WTC11 (cell line): ENCODE results near the gene IP6K2. TPM values are rescaled to one million over a fixed set of nuclear protein-coding genes. Genes with fewer than 3 reads are reported as not detected.

ENCODE experiments used
- ATAC-seq: fragments of 200-7000 bp; cut with Tn5 transposase; 2 replicates; pipeline ENCODE4 v1.10.0; 2021; ENCODE audit warnings: mild to moderate bottlenecking, moderate library complexity
- CTCF ChIA-PET: fragments of 300-600 bp; sonication (Branson Sonifier 250); formaldehyde crosslinking; loops from one replicate; lab custom pipeline; 2021; ENCODE audit warnings: antibody characterized with exemption; lab: Charles Lee
- POLR2A ChIA-PET: fragments of 350-600 bp; sonication (Branson Sonifier 250); formaldehyde crosslinking; loops from one replicate; lab custom pipeline; 2021; ENCODE audit warnings: antibody characterized with exemption; lab: Charles Lee
- DNase-seq: peaks from one replicate; pipeline ENCODE4 v3.0.0; 2021; ENCODE audit warnings: low spot score
- H3K27ac Mint-ChIP-seq: 2 replicates; pipeline ENCODE4 v1.8.0; 2021; ENCODE audit warnings: mixed read lengths
- H3K27me3 Mint-ChIP-seq: 2 replicates; pipeline ENCODE4 v1.8.0; 2021; ENCODE audit warnings: low read depth, mild to moderate bottlenecking, moderate library complexity, mixed read lengths
- H3K36me3 Mint-ChIP-seq: 2 replicates; pipeline ENCODE4 v1.8.0; 2021; ENCODE audit warnings: mixed read lengths
- H3K4me1 Mint-ChIP-seq: 2 replicates; pipeline ENCODE4 v1.8.0; 2022; ENCODE audit warnings: mixed read lengths
- H3K4me3 Mint-ChIP-seq: 2 replicates; pipeline ENCODE4 v1.8.0; 2021; ENCODE audit warnings: mild to moderate bottlenecking, moderate library complexity, mixed read lengths
- H3K9me3 Mint-ChIP-seq: 2 replicates; pipeline ENCODE4 v1.8.0; 2021; ENCODE audit warnings: mixed read lengths
- CREB1 ChIP-seq: sonication (generic); formaldehyde crosslinking; IDR thresholded peaks from 2 replicates; pipeline ENCODE4 v1.8.0; 2023; ENCODE audit warnings: mild to moderate bottlenecking, missing genetic modification reagents
- CREM ChIP-seq: sonication (generic); formaldehyde crosslinking; IDR thresholded peaks from 2 replicates; pipeline ENCODE4 v1.8.1; 2022; ENCODE audit warnings: mild to moderate bottlenecking, missing genetic modification reagents, moderate library complexity
- ELF4 ChIP-seq: sonication (generic); formaldehyde crosslinking; IDR thresholded peaks from 2 replicates; pipeline ENCODE4 v1.8.1; 2022; ENCODE audit warnings: low read depth, mild to moderate bottlenecking, moderate library complexity, missing genetic modification reagents
- EMX1 ChIP-seq: fragments of 250-450 bp; sonication (Bioruptor Pico); IDR thresholded peaks from 2 replicates; pipeline ENCODE4 v1.8.0; 2021; ENCODE audit warnings: mild to moderate bottlenecking
- FOXJ3 ChIP-seq: sonication (generic); formaldehyde crosslinking; IDR thresholded peaks from 2 replicates; pipeline ENCODE4 v1.9.0; 2021; ENCODE audit warnings: missing genetic modification reagents, mild to moderate bottlenecking, borderline replicate concordance
- FOXK1 ChIP-seq: sonication (generic); formaldehyde crosslinking; IDR thresholded peaks from 2 replicates; pipeline ENCODE4 v1.8.0; 2022; ENCODE audit warnings: mild to moderate bottlenecking, moderate library complexity, missing genetic modification reagents
- GTF2I ChIP-seq: fragments of 250-450 bp; sonication (Bioruptor Pico); conservative IDR thresholded peaks from 2 replicates; pipeline ENCODE4 v1.4.0; 2021; ENCODE audit warnings: mild to moderate bottlenecking
- IRF2 ChIP-seq: sonication (generic); formaldehyde crosslinking; IDR thresholded peaks from 2 replicates; pipeline ENCODE4 v1.8.0; 2022; ENCODE audit warnings: low read depth, missing genetic modification reagents, borderline replicate concordance
- JAZF1 ChIP-seq: fragments of 250-450 bp; sonication (Bioruptor Pico); IDR thresholded peaks from 2 replicates; pipeline ENCODE4 v1.9.0; 2021; ENCODE audit warnings: moderate library complexity, mild to moderate bottlenecking, inconsistent platforms
- NR2C2 ChIP-seq: sonication (generic); formaldehyde crosslinking; IDR thresholded peaks from 2 replicates; pipeline ENCODE4 v1.8.0; 2022; ENCODE audit warnings: mild to moderate bottlenecking, missing genetic modification reagents
- NR3C1 ChIP-seq: sonication (generic); formaldehyde crosslinking; conservative IDR thresholded peaks from 2 replicates; pipeline ENCODE4 v1.8.1; 2023; ENCODE audit warnings: low read depth, mild to moderate bottlenecking, missing genetic modification reagents
- TP53 ChIP-seq: sonication (generic); formaldehyde crosslinking; IDR thresholded peaks from 2 replicates; pipeline ENCODE4 v1.8.1; 2023; ENCODE audit warnings: mild to moderate bottlenecking, missing genetic modification reagents
- ZNF138 ChIP-seq: sonication (generic); formaldehyde crosslinking; conservative IDR thresholded peaks from 2 replicates; pipeline ENCODE4 v1.8.1; 2022; ENCODE audit warnings: mild to moderate bottlenecking, moderate library complexity, missing genetic modification reagents
- total RNA-seq: library from RNA; stranded (reverse); gene quantifications from 3 replicates; pipeline ENCODE4 v1.2.3, GENCODE V29; 2021
- TF ChIP-seq, protein P1 (sequence below): fragments of 250-450 bp; sonication (Bioruptor Pico); conservative IDR thresholded peaks from 2 replicates; pipeline ENCODE4 v1.9.0; 2021; ENCODE audit warnings: mild to moderate bottlenecking
- TF ChIP-seq, protein P2 (sequence below): sonication (generic); formaldehyde crosslinking; conservative IDR thresholded peaks from 2 replicates; pipeline ENCODE4 v1.8.1; 2023; ENCODE audit warnings: mild to moderate bottlenecking, low read depth, missing genetic modification reagents, moderate library complexity
- TF ChIP-seq, protein P3 (sequence below): fragments of 250-450 bp; sonication (Bioruptor Pico); IDR thresholded peaks from 2 replicates; pipeline ENCODE4 v1.8.0; 2021; ENCODE audit warnings: mild to moderate bottlenecking
- TF ChIP-seq, protein P4 (sequence below): fragments of 250-450 bp; sonication (Bioruptor Pico); IDR thresholded peaks from 2 replicates; pipeline ENCODE4 v1.9.0; 2021; ENCODE audit warnings: mild to moderate bottlenecking
- TF ChIP-seq, protein P5 (sequence below): sonication (generic); formaldehyde crosslinking; IDR thresholded peaks from 2 replicates; pipeline ENCODE4 v1.8.1; 2023; ENCODE audit warnings: mild to moderate bottlenecking, missing genetic modification reagents
- TF ChIP-seq, protein P6 (sequence below): sonication (generic); formaldehyde crosslinking; IDR thresholded peaks from 2 replicates; pipeline ENCODE4 v1.8.0; 2022; ENCODE audit warnings: mild to moderate bottlenecking, missing genetic modification reagents

Gene IP6K2
- total RNA-seq, 1 experiment from 2014 or later: 123 TPM

DNA sequence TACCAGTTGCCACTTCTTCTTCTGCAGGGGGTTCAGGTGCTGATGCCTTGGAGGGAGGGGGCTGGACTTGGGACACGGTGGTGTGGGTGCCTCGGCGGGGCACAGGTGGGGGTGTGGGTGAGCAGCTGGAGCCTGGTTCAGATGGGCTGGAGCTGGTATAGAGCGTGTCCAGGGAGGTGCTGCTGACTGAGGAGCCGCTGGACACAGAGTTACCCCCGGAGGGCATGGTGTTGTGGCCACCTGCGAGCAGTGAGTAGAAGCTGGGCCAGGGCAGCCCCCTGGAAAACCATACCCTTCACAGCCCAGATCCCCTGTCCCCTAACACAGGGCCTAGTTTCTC is 35.5 kb downstream of the IP6K2 start:
- POLR2A ChIA-PET: no interaction called here
- Mint-ChIP-seq H3K27me3 (no peaks in the 10 kb centered on the region), H3K36me3 (peaks cover 55% of the 10 kb centered on the region)
- TF ChIP-seq NR2C2 (CRISPR knock-in tag) (no peak), JAZF1 (CRISPR knock-in tag) (no peak), TP53 (CRISPR knock-in tag) (no peak)
- TF ChIP-seq, protein P1, sequence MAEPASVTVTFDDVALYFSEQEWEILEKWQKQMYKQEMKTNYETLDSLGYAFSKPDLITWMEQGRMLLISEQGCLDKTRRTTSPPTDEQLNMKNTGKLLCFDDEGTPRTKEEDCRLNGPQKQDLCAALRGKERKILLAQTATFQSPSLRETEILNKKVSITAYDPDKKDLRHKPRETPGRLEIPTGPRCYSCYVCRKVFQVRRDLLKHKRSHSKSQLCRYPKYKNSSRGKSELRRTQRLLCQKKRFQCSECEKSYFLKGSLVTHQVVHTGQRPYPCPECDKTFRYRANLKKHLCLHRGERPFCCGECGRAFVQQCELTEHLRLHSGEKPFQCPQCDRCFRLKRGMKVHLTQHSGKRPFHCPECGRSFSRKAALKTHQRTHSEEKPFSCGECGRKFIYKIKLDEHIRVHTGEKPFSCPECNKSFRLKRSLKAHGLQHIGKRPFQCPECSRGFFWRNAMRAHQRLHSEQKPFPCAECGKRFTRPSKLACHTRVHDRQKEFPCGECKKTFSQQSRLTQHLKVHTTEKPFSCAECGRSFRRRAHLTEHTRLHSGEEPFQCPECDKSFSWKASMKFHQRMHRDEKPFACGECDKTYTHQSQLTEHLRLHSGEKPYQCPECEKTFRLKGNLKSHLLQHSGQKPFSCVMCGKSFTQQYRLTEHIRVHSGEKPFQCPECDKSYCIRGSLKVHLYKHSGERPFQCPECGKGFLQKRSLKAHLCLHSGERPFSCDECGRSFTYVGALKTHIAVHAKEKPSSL (CRISPR knock-in tag): no peak
- TF ChIP-seq, all 79 proteins: peak for 0
- CTCF ChIA-PET: no interaction called here
- ATAC-seq: no peak
- H3K4me3 Mint-ChIP-seq: no peak overlapping the region
- peaks cover 14% of the 10 kb centered on the region for H3K4me1 Mint-ChIP-seq
- H3K27ac Mint-ChIP-seq: no peak overlapping the region
- H3K9me3 Mint-ChIP-seq: no peaks in the 10 kb centered on the region
- no peak for DNase-seq

DNA sequence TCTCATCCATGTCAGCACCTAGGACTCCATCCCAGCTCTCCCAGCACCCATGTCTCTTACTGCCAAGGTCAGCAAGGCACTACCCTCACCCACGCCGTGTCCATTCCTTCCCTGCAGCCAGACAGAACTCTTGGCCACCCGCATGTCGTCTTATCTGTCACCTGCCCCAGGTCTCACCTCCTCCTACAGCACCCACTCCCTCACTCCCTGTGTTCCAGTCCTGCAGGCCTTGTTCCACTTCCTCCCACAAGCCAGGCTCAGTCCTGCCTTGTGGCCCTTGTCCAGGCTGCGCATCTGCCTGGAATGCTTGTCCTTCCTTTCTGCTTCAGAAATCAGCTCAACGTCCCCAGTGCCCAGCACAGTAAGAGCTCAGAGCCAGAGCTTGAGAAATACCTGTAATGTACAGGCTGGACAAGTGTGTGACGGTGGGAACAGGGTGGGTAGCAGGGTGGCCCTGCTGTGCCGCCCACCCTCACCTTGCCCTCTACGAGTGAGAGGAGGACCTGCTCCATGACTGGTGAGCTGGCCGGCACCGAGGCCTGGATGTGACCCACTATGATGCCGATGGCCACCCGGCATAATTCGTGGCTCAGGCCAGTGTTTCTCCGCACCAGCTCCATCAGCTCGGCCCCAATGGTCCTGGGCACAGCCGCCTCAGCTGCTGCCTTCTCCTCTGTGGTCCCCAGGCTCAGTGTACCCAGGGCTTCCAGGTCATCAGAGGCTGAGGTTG is 36.0 kb downstream of the IP6K2 start:
- Mint-ChIP-seq H3K36me3 (peaks cover 61% of the 10 kb centered on the region), H3K27me3 (no peaks in the 10 kb centered on the region), H3K27ac (no peak overlapping the region), H3K4me1 (peaks cover 12% of the 10 kb centered on the region), H3K4me3 (no peak overlapping the region)
- ChIA-PET CTCF (no interaction called here), POLR2A (no interaction called here)
- TF ChIP-seq IRF2 (CRISPR knock-in tag) (no peak), ZNF138 (no peak), GTF2I (no peak), FOXJ3 (CRISPR knock-in tag) (no peak), NR3C1 (CRISPR knock-in tag) (no peak), CREM (CRISPR knock-in tag) (no peak), ELF4 (CRISPR knock-in tag) (no peak), CREB1 (no peak), FOXK1 (no peak), EMX1 (no peak)
- TF ChIP-seq, protein P1 (CRISPR knock-in tag): no peak
- TF ChIP-seq, protein P2, sequence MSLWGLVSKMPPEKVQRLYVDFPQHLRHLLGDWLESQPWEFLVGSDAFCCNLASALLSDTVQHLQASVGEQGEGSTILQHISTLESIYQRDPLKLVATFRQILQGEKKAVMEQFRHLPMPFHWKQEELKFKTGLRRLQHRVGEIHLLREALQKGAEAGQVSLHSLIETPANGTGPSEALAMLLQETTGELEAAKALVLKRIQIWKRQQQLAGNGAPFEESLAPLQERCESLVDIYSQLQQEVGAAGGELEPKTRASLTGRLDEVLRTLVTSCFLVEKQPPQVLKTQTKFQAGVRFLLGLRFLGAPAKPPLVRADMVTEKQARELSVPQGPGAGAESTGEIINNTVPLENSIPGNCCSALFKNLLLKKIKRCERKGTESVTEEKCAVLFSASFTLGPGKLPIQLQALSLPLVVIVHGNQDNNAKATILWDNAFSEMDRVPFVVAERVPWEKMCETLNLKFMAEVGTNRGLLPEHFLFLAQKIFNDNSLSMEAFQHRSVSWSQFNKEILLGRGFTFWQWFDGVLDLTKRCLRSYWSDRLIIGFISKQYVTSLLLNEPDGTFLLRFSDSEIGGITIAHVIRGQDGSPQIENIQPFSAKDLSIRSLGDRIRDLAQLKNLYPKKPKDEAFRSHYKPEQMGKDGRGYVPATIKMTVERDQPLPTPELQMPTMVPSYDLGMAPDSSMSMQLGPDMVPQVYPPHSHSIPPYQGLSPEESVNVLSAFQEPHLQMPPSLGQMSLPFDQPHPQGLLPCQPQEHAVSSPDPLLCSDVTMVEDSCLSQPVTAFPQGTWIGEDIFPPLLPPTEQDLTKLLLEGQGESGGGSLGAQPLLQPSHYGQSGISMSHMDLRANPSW: no peak
- TF ChIP-seq, protein P3, sequence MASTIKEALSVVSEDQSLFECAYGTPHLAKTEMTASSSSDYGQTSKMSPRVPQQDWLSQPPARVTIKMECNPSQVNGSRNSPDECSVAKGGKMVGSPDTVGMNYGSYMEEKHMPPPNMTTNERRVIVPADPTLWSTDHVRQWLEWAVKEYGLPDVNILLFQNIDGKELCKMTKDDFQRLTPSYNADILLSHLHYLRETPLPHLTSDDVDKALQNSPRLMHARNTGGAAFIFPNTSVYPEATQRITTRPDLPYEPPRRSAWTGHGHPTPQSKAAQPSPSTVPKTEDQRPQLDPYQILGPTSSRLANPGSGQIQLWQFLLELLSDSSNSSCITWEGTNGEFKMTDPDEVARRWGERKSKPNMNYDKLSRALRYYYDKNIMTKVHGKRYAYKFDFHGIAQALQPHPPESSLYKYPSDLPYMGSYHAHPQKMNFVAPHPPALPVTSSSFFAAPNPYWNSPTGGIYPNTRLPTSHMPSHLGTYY (CRISPR knock-in tag): no peak
- TF ChIP-seq, protein P4, sequence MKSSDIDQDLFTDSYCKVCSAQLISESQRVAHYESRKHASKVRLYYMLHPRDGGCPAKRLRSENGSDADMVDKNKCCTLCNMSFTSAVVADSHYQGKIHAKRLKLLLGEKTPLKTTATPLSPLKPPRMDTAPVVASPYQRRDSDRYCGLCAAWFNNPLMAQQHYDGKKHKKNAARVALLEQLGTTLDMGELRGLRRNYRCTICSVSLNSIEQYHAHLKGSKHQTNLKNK (CRISPR knock-in tag): no peak
- TF ChIP-seq, protein P5, sequence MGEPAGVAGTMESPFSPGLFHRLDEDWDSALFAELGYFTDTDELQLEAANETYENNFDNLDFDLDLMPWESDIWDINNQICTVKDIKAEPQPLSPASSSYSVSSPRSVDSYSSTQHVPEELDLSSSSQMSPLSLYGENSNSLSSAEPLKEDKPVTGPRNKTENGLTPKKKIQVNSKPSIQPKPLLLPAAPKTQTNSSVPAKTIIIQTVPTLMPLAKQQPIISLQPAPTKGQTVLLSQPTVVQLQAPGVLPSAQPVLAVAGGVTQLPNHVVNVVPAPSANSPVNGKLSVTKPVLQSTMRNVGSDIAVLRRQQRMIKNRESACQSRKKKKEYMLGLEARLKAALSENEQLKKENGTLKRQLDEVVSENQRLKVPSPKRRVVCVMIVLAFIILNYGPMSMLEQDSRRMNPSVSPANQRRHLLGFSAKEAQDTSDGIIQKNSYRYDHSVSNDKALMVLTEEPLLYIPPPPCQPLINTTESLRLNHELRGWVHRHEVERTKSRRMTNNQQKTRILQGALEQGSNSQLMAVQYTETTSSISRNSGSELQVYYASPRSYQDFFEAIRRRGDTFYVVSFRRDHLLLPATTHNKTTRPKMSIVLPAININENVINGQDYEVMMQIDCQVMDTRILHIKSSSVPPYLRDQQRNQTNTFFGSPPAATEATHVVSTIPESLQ (CRISPR knock-in tag): no peak
- TF ChIP-seq, protein P6, sequence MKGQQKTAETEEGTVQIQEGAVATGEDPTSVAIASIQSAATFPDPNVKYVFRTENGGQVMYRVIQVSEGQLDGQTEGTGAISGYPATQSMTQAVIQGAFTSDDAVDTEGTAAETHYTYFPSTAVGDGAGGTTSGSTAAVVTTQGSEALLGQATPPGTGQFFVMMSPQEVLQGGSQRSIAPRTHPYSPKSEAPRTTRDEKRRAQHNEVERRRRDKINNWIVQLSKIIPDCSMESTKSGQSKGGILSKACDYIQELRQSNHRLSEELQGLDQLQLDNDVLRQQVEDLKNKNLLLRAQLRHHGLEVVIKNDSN (CRISPR knock-in tag): no peak
- TF ChIP-seq, all 79 proteins: peak for 0
- no peak for ATAC-seq
- DNase-seq: no peak
- no peaks in the 10 kb centered on the region for H3K9me3 Mint-ChIP-seq
